Ovary (tissue), 3 donors: ENCODE measurements around the gene PCSK5.

Experiments
- POLR2A ChIP-seq: fragments of 450-650 bp; IDR thresholded peaks from one replicate; pipeline ENCODE4 v1.6.1; 2017; ENCODE audit warnings: antibody characterized with exemption, mild to moderate bottlenecking, moderate library complexity
- TF ChIP-seq, protein P1 (sequence below), 3 donors: fragments of 450-650 bp in 2 of 3; fragments of 200-600 bp in 1 of 3; IDR thresholded peaks; one replicate each; pipeline versions ENCODE4 v1.5.1 to v1.8.0; 2016 to 2022; ENCODE audit warnings: antibody characterized with exemption in 3 of 3, mild to moderate bottlenecking in 1 of 3
- donor health status: DM: no; HTN: no; CAD: no.

DNA sequence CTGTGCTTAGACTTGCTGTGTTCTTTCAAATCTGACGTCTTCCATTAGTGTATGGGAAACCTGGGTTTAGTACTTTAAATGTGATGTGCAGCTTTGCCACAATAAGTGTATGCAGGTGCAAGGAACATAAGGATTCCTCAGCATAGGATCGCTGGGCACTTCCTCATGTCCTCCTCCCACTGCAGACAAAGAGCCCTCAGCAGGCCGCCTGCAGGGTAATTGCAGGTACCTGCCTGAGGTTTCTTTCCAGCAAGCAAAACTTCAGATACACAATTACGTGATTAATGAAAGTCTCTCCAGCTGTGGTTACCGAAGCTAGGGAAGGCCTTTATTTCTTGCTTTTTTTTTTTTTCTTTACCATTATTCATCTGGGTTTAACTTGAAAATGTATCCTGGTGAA is 270.6 kb downstream of the PCSK5 start:
- TF ChIP-seq, protein P1, sequence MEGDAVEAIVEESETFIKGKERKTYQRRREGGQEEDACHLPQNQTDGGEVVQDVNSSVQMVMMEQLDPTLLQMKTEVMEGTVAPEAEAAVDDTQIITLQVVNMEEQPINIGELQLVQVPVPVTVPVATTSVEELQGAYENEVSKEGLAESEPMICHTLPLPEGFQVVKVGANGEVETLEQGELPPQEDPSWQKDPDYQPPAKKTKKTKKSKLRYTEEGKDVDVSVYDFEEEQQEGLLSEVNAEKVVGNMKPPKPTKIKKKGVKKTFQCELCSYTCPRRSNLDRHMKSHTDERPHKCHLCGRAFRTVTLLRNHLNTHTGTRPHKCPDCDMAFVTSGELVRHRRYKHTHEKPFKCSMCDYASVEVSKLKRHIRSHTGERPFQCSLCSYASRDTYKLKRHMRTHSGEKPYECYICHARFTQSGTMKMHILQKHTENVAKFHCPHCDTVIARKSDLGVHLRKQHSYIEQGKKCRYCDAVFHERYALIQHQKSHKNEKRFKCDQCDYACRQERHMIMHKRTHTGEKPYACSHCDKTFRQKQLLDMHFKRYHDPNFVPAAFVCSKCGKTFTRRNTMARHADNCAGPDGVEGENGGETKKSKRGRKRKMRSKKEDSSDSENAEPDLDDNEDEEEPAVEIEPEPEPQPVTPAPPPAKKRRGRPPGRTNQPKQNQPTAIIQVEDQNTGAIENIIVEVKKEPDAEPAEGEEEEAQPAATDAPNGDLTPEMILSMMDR (IDR thresholded peaks at IDR 0.05) = no peak
- TF ChIP-seq POLR2A = no peak
